Stimulated activated CD4-positive, alpha-beta T cell treated with anti-CD3 and anti-CD28 coated beads, Interleukin-2, amount 100 ng/mL, for 48 hours (primary cell): ENCODE measurements around the gene TNFRSF1B.
"Not testable (repeated sequence)": the region's sequence is repeated elsewhere in the genome, so short reads cannot be mapped to it uniquely, and the experiment has no call there.

Experiments used
- DNase-seq, 2 donors: peaks; one replicate each; pipeline ENCODE4 v3.0.0-alpha.2; 2020

Gene TNFRSF1B

DNA sequence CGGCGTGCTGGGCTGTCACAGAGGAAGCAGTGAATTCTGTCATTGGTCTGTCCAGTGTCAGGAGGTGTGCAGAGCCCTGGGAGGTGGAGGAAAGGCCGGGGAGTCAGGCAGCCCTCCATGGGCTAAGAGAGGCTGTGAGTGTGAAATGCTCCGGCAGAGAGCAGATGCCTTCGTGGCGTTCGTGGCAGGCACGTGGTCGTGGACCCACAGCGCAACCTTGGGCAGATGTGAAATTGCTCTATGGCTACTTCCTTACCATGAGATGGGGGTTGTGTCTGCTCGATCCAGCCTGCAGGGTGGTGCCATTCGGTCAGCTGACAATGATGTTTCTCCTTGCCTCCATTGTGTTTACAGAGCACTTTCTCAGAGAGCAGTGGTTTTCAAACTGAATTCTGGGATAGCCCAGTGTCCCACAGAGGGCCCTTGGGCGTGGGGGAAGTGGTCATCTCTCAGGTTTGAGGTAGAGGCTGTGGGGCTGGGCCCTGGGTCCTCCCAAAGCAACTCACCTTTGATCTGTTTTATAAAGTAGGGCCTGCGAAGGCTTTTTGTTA is 27.9 kb downstream of the TNFRSF1B start:
- DNase-seq = no peak

GRCh38 chr1:12195416-12195815 is 28.6 kb downstream of the TNFRSF1B start:
- no peak for DNase-seq

GRCh38 chr1:12196641-12197482 is 30.1 kb downstream of the TNFRSF1B start:
- no peak for DNase-seq

DNA sequence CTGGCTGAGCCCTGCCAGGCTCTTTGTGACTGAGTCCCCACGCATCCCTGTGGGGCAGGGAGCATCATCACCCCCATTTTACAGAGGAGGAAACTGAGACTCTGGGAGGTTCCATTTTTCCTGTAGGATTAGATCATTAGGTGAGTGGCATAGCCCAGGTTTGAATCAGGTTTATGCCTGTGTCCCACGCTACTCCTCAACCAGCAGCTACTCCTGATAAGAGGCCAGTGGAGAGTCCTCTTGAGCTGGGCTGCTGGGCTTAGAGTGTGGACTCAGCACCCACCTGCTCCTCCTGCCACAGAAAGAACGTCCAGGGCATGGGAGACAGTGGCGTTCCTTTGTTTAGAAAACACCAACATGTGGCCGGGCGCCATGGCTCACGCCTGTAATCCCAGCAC is 30.7 kb downstream of the TNFRSF1B start:
- DNase-seq = no peak

DNA sequence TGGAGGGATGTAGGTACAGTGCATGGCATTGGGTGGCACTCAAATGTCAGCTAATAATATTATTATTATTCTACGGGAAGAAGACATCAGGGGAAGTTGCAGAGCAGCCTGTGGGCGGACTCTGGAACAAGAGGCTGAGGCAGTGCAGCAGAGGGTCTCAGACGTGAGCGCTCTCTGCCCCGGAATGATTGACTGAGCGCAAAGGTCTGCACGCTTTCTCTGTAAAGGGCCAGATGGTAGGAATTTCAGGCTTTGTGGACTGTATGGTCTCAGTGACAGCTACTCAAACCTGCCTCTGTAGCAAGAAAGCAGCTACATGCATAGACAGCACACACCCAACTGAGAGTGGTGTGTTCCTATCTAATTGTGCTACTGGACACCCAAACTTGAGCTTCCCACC is 33.4 kb downstream of the TNFRSF1B start:
- DNase-seq = no peak

- DNase-seq = no peak
Observed at GRCh38 chr1:12201352-12202189, 34.8 kb downstream of the TNFRSF1B start.

DNA sequence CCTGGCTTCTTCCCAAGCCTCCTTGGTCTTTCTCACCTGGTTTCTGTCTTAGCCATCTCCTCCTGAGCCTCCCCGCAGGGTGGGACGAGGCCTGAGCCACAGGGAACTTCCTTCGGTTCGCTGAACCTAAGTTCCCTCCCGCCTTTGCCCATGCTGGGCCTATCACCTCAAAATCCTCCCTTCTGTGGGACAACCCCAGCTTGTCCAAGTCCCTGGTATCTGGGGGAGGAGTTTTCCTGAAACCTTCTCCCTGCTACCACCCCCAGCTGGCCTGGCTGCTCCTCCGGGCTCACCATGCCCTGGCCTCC is 35.4 kb downstream of the TNFRSF1B start:
- no peak for DNase-seq

DNA sequence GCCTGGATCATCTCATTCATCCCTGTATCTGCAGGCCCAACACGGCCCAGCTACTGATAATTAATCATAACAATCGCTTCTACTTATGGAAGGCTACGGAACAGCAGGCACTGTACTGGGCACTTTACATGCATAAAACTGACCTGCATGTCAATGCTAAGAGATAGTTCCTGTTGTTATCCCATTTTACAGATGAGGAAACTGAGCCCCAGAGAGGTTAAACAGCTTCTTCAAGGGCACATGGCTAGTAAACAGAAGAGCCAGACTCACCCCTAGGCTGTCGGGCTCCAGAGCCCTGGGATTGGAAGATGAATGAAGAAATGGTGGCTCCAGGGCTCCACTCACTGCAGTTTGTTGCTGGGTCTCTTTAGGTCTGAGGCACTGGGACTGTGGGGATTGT is 35.8 kb downstream of the TNFRSF1B start:
- DNase-seq = no peak

GRCh38 chr1:12203216-12204007 is 36.6 kb downstream of the TNFRSF1B start:
- no peak for DNase-seq

DNA sequence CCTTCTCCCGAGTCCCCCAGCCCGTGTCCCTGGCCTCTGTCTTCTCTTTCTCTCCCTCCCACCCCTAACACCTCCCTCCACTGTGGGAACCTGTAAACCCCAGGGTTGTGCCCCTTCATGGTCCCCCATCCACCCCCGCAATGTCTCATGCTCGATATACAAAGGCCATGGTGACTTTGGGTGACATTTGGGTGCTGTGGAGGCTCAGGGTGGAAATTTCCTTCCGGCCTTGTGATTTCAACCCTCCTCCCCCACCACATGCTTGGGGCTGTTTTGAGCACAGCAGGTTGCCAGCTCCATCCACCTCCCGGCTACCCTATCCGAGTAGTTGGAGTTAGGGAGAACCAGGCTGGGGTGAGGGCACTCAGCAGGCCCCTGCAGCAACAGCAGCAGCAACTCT is 37.3 kb downstream of the TNFRSF1B start:
- peak in 1 of 2 donors; percentile 46 for DNase-seq

GRCh38 chr1:12204754-12205658 is 38.2 kb downstream of the TNFRSF1B start:
- no peak for DNase-seq

DNA sequence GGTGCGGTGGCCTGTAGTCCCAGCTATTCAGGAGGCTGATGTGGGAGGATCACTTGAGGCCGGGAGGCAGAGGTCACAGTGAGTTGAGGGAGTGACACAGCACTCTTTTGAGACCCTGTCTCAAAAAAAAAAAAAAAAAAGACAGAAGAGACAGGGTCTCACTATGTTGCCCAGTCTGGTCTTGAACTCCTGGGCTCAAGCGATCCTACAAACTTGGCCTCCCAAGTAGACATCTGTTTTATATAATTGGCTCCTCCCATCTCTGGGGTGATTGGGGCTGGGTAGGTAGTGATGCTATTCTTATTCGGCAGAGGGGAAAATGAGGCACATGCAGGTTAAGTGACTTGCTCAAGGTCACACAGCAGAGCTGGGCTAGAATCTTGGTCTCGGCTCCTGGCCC is 39.4 kb downstream of the TNFRSF1B start:
- DNase-seq = no peak

GRCh38 chr1:12206792-12207424 is 40.1 kb downstream of the TNFRSF1B start:
- DNase-seq = no peak

DNA sequence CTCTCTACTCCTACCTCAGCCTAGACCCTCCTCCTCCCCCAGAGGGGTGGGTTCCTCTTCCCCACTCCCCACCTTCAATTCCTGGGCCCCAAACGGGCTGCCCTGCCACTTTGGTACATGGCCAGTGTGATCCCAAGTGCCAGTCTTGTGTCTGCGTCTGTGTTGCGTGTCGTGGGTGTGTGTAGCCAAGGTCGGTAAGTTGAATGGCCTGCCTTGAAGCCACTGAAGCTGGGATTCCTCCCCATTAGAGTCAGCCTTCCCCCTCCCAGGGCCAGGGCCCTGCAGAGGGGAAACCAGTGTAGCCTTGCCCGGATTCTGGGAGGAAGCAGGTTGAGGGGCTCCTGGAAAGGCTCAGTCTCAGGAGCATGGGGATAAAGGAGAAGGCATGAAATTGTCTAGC is 41.5 kb downstream of the TNFRSF1B start:
- DNase-seq = no peak

DNA sequence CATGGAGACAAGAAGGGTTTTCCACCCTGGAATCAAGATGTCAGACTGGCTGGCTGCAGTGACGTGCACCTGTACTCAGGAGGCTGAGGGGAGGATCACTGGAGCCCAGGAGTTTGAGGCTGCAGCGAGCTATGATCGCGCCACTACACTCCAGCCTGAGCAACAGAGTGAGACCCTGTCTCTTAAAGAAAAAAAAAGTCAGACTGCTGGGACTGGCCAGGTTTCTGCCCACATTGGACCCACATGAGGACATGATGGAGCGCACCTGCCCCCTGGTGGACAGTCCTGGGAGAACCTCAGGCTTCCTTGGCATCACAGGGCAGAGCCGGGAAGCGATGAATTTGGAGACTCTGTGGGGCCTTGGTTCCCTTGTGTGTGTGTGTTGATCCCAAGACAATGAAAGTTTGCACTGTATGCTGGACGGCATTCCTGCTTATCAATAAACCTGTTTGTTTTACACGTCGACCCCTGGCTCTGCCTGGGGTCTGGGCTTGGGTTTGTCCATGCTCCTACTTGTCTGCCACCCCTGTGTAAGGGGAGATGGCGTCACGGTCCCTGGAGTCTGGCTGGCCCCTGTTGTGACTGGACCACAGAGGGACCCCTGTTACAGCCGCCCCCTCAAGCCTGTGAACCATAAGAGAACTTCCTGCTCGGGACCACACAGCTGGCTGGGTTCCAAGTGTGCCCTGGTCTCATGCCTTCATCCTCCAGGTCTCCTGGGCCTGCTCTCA is 42.1 kb downstream of the TNFRSF1B start:
- peak; percentile 92 to 93 for DNase-seq

DNA sequence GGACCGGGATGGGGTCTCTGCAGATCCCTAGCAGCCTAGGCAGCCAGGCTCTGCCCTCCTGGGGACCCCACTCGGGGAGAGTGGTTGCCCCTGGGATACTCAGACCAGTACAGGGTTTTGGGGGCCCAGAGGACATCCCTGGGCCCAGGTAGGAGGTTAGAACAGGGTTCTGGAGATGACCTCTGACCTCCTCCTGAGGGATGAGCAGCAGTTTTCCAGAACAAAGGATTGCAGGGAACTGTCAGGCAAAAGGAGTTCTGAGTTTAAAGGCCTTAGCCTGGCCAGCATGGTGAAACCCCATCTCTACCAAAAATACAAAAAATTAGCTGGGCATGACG is 42.7 kb downstream of the TNFRSF1B start:
- no peak for DNase-seq

- no peak for DNase-seq
Observed at GRCh38 chr1:12215118-12215961, 48.5 kb downstream of the TNFRSF1B start.

- DNase-seq = no peak
Observed at GRCh38 chr1:12219800-12220199, 53.0 kb downstream of the TNFRSF1B start.

GRCh38 chr1:12220890-12221289 is 54.1 kb downstream of the TNFRSF1B start:
- no peak for DNase-seq

DNA sequence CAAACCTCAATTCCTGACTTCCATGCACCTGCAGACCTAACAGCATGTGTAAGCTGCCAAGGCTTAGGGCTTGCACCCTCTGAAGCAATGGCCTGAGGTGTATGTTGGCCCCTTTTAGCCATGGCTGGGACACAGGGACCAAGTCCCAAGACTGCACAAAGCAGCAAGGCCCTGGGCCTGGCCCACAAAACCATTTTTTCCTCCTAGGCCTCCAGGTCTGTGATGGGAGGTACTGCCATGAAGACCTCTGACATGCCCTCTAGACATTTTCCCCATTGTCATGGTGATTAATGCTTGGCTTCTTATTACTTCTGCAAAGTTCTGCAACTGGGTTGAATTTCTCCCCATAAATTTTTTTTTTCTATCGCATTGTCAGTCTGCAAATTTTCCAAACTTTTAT is 55.9 kb downstream of the TNFRSF1B start:
- not testable (repeated sequence) for DNase-seq
